Transverse colon (tissue), 4 donors: ENCODE data around the gene RECK. TPM values are rescaled to one million over a fixed set of nuclear protein-coding genes. Genes with fewer than 3 reads are reported as not detected.

Experiments
- DNase-seq: peaks from one replicate; pipeline ENCODE4 v3.0.0-alpha.2; 2019
- H3K27ac ChIP-seq, 4 donors: fragments of 200-600 bp; sonication (generic); 2 replicates each; pipeline ENCODE4 v1.5.1; 2016 to 2018; ENCODE audit warnings: inconsistent platforms in 4 of 4
- H3K27me3 ChIP-seq: fragments of 200-600 bp; sonication (generic); 2 replicates; pipeline ENCODE4 v1.5.1; 2017; ENCODE audit warnings: inconsistent platforms
- H3K36me3 ChIP-seq, 4 donors: fragments of 200-600 bp; sonication (generic); 2 replicates each; pipeline ENCODE4 v1.5.1; 2017 to 2019; ENCODE audit warnings: inconsistent platforms in 4 of 4
- H3K4me1 ChIP-seq, 4 donors: fragments of 200-600 bp; sonication (generic); 2 replicates each; pipeline ENCODE4 v1.5.1; 2017 to 2020; ENCODE audit warnings: inconsistent platforms in 4 of 4
- H3K4me3 ChIP-seq, 4 donors: fragments of 200-600 bp; sonication (generic); 1 replicate in 1 of 4; 2 replicates in 3 of 4; pipeline versions ENCODE4 v1.5.1 to v1.6.1; 2017 to 2019; ENCODE audit warnings: inconsistent platforms in 4 of 4
- H3K9me3 ChIP-seq, 2 donors: fragments of 200-600 bp; sonication (generic); 2 replicates each; pipeline ENCODE4 v1.5.1; 2017 to 2019; ENCODE audit warnings: inconsistent platforms in 2 of 2
- EP300 ChIP-seq: sonication (generic); formaldehyde crosslinking; IDR thresholded peaks from one replicate; pipeline ENCODE4 v1.6.1; 2017; ENCODE audit warnings: antibody characterized with exemption, low read depth
- POLR2A ChIP-seq: fragments of 450-650 bp; IDR thresholded peaks from one replicate; pipeline ENCODE4 v1.6.1; 2016; ENCODE audit warnings: antibody characterized with exemption, mild to moderate bottlenecking, moderate library complexity
- POLR2AphosphoS5 ChIP-seq, 3 donors: sonication (generic); formaldehyde crosslinking; IDR thresholded peaks; one replicate each; pipeline ENCODE4 v1.6.1; 2016; ENCODE audit warnings: antibody characterized with exemption in 3 of 3
- WGBS, 2 donors: methylation state at CpG; one replicate each; pipeline ENCODE4 v1.1.5; 2018; ENCODE audit warnings: low coverage in 1 of 2; 5-methylcytosine and 5-hydroxymethylcytosine counted together
- in situ Hi-C, 4 donors: fragments of 200-750 bp; cut with MboI; loops; one replicate each; pipeline versions ENCODE4 v1.15.0 to v1.15.1; 2017; ENCODE audit warnings: low sequenced_read_pairs in 3 of 4, low pct_ligation_motif_present in 1 of 4, low pct_unique_long_range_greater_than_20kb in 1 of 4
- intact Hi-C: fragments of 100-400 bp; cut with DNase I; formaldehyde crosslinking; loops from one replicate; pipeline ENCODE4 v1.15.1; 2023; ENCODE audit warnings: low total_unique reads
- total RNA-seq, 4 donors: library from RNA; depleted of rRNA; stranded (reverse); fragments of >200 nt; gene quantifications; one replicate each; pipeline ENCODE4 v1.1.0, GENCODE V29; 2016
- TF ChIP-seq, protein P1 (sequence below), 5 experiments: fragments of 200-600 bp in 3 of 5; fragments of 450-650 bp in 2 of 5; sonication (generic) in 3 of 5; IDR thresholded peaks; 1 replicate in 2 of 5; 2 replicates in 3 of 5; pipeline ENCODE4 v1.5.1; 2016 to 2017; ENCODE audit warnings: antibody characterized with exemption in 5 of 5, inconsistent platforms in 3 of 5, mild to moderate bottlenecking in 2 of 5, moderate library complexity in 1 of 5

RECK gene
- total RNA-seq, 4 donors from 2014 or later = 1.5 to 30.3 (median 6.0) TPM

DNA sequence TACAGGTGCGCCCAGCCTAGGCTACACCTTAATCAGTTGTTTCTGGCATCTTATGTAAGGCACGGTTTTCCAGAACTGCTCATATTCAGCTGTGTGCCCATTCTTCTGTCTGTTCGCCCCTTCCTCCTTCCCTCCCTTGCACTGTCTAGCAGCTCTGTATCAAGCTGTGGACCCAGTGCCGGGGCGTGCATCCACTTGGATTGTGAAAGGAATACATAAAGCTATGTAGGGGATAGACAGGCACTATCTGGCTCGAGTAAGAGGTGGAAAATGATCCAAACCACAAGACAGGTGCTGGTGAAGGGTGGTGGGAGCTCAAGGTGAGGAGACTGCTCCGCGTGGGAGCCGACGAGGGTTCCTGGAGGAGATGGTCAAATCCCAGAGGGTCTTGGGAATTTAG lies 101.8 kb downstream of the RECK start:
- H3K4me1 ChIP-seq = peaks cover 27 to 71% (median 63%) of the 10 kb centered on the region in 4 donors
- in situ Hi-C loops = no loop called here

DNA sequence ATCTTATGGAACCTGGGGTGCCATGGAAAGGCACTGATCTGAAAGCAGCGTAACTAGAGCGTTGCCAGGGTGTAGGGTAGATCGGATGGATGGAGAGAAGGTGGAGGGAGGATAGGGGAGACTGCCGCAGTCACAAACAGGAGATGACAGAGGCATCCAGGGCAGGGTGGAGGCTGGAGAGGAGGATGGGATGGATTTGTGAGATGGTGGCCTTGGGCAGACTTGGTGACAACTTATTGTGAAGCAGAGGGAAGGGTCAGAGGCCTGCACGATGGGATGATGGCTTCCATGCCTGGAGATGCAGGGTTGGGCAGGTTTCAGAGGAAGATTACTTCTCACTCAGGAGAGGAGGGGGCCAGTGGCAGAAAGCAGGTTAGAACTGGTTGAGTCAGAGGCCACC lies 102.2 kb downstream of the RECK start:
- Histone ChIP-seq H3K27me3 (no peaks in the 10 kb centered on the region), H3K4me3 (no peak overlapping the region), H3K9me3 (no peaks in the 10 kb centered on the region), H3K27ac (peak overlapping the region in 1 of 4 donors; percentile 90), H3K4me1 (peaks cover 31 to 75% (median 67%) of the 10 kb centered on the region in 4 donors), H3K36me3 (no peaks in the 10 kb centered on the region)
- DNase-seq = no peak
- in situ Hi-C loops = no loop called here
- 92 to 100% methylated on average over 3 to 5 of the region's 5 CpGs for WGBS, 2 donors
- TF ChIP-seq, protein P1, sequence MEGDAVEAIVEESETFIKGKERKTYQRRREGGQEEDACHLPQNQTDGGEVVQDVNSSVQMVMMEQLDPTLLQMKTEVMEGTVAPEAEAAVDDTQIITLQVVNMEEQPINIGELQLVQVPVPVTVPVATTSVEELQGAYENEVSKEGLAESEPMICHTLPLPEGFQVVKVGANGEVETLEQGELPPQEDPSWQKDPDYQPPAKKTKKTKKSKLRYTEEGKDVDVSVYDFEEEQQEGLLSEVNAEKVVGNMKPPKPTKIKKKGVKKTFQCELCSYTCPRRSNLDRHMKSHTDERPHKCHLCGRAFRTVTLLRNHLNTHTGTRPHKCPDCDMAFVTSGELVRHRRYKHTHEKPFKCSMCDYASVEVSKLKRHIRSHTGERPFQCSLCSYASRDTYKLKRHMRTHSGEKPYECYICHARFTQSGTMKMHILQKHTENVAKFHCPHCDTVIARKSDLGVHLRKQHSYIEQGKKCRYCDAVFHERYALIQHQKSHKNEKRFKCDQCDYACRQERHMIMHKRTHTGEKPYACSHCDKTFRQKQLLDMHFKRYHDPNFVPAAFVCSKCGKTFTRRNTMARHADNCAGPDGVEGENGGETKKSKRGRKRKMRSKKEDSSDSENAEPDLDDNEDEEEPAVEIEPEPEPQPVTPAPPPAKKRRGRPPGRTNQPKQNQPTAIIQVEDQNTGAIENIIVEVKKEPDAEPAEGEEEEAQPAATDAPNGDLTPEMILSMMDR (IDR thresholded peaks at IDR 0.05) = no peak
- no peak for TF ChIP-seq POLR2A
- no peak for TF ChIP-seq POLR2AphosphoS5 (IDR thresholded peaks at IDR 0.05)
- TF ChIP-seq EP300 = no peak
- intact Hi-C loops = loop anchor here (5.0 kb wide), 1 partner anchor 37 kb away; no protein-coding TSS in a partner anchor

More for the DNA sequence above, 101.8 kb downstream of the RECK start:
- Histone ChIP-seq H3K4me3 (no peak overlapping the region), H3K9me3 (no peaks in the 10 kb centered on the region), H3K36me3 (no peaks in the 10 kb centered on the region), H3K27me3 (no peaks in the 10 kb centered on the region), H3K27ac (peak overlapping the region in 2 of 4 donors; percentile 86 to 91)
- no peak for DNase-seq
- TF ChIP-seq POLR2A (no peak), EP300 (no peak), POLR2AphosphoS5 (IDR thresholded peaks at IDR 0.05) (no peak)
- TF ChIP-seq, protein P1 (IDR thresholded peaks at IDR 0.05) = no peak
- 94 to 96% methylated on average over 8 to 10 of the region's 10 CpGs for WGBS, 2 donors
- intact Hi-C loops = loop anchor here (5.0 kb wide), 1 partner anchor 36 kb away; no protein-coding TSS in a partner anchor

DNA sequence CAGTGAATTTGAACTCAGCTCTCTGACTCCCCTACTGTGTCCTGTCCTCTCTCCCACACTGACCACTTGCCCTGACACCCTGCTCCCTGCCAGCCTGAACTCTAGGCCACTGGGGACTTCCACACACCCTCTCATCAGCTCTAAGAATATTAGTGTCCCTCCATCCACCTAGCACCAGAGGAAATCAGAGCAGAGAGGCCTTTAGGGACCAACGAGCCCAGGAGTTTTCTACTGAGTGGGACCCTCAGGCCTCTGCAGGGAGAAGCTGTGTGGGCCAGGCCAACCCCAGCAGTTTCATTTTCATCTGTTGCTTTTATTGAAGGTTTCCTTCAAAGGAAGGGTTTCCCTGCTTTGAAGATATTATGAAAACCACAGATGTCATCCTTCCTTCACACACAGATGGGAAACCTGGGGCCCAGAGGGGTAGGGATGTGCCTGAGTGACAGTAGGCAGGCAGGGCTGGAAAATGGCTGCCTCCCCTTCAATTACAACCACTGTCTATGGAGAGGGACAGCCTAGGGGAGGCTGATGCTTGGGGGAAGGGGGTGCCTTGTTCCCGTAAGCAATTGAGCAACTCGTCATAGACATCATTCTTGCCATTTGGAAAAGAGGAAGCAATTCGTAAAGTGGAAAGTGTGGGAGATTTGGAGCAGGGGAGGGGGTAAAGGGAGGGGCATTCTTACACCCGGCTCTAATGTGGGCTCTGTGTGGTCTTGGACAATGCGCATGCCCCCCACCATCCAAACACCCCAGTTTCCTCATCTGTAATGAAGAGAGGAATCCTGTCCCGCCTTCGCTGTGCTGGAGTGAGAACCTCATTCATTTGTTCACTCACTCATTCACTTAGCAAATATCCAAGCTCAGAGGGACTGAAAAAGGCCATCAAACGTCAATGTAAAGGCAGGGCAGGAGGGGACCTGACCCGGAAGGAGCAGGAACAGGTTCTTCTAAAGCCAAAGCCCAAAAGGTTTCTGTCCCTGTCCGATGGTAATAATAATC lies 103.7 kb downstream of the RECK start:
- Histone ChIP-seq H3K4me3 (no peak overlapping the region), H3K4me1 (peaks cover 33 to 89% (median 68%) of the 10 kb centered on the region in 4 donors), H3K36me3 (no peaks in the 10 kb centered on the region), H3K27ac (peak overlapping the region; percentile 78 to 92 (median 90)), H3K9me3 (no peaks in the 10 kb centered on the region), H3K27me3 (no peaks in the 10 kb centered on the region)
- DNase-seq = no peak
- in situ Hi-C loops = no loop called here
- TF ChIP-seq POLR2A (no peak), POLR2AphosphoS5 (IDR thresholded peaks at IDR 0.05) (peak in 1 of 3 donors; percentile 8), EP300 (no peak)
- WGBS, 2 donors = 74 to 77% methylated on average over 5 to 11 of the region's 11 CpGs
- intact Hi-C loops = no loop called here

DNA sequence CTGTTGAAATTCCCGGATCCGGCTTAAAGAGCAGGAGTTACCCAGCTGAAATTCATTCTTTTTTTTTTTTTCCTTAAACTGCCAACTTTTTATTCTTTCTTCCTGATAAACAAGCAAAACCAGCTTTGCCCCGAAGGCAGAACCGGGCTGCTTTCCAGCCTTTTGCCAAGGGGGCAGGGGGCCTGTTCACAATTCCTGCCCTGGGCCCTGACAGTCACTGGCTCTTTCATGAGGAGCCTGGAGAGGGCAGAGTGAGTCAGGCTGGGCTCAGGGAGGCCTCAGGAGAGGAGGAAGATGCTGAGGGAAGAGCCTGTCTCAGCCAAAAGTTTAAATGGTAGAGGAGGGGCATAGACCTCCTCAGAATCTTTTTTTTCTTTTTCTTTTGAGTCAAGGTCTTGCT lies 104.6 kb downstream of the RECK start:
- whole genome bisulfite sequencing, 2 donors = 53% methylated on average over 4 of the region's 4 CpGs; no CpG with 5 or more reads in 1 of the 2 donors
- H3K27ac ChIP-seq = peak overlapping the region; percentile 78 to 92 (median 90)
- no peak for DNase-seq
- intact Hi-C loops = no loop called here
- TF ChIP-seq, protein P1 (IDR thresholded peaks at IDR 0.05) = peak; percentile 21 to 35 (median 22)
- TF ChIP-seq EP300 (no peak), POLR2AphosphoS5 (IDR thresholded peaks at IDR 0.05) (no peak), POLR2A (no peak)
- in situ Hi-C loops = no loop called here
- no peak overlapping the region for H3K4me3 ChIP-seq
- H3K36me3 ChIP-seq = no peaks in the 10 kb centered on the region
- H3K9me3 ChIP-seq = no peaks in the 10 kb centered on the region
- H3K27me3 ChIP-seq = no peaks in the 10 kb centered on the region
- peaks cover 33 to 84% (median 62%) of the 10 kb centered on the region in 4 donors for H3K4me1 ChIP-seq
